Naive thymus-derived CD4-positive, alpha-beta T cell (primary cell): Measurements from ENCODE around the gene KLHL17. TPM values are rescaled to one million over a fixed set of nuclear protein-coding genes. Genes with fewer than 3 reads are reported as not detected.

Experiments used
- ATAC-seq: fragments of 150-1000 bp; cut with Tn5 transposase; 2 replicates; pipeline ENCODE4 v1.10.0; 2021; ENCODE audit warnings: mild to moderate bottlenecking, moderate library complexity
- CTCF ChIA-PET: fragments of 350-600 bp; sonication (Branson Sonifier 250); formaldehyde crosslinking; loops from one replicate; lab custom pipeline; 2021; ENCODE audit warnings: antibody characterized with exemption; lab: Charles Lee
- POLR2A ChIA-PET: fragments of 350-600 bp; sonication (Branson Sonifier 250); formaldehyde crosslinking; loops from one replicate; lab custom pipeline; 2021; ENCODE audit warnings: antibody characterized with exemption, inconsistent platforms; lab: Charles Lee
- DNase-seq, 9 donors: peaks; one replicate each; pipeline versions ENCODE4 v3.0.0 to v3.0.0-alpha.2; 2020 to 2022; ENCODE audit warnings: mixed read lengths in 1 of 9
- H3K27ac ChIP-seq: one replicate; pipeline ENCODE4 v1.7.0; 2013; ENCODE audit warnings: mild to moderate bottlenecking, low read depth, low read length, moderate library complexity
- H3K27me3 ChIP-seq, 2 donors: one replicate each; pipeline ENCODE4 v1.7.0; 2013; ENCODE audit warnings: low read length in 2 of 2, mild to moderate bottlenecking in 2 of 2, moderate library complexity in 2 of 2; ENCODE audit not compliant: control insufficient read depth in 2 of 2, insufficient read depth in 2 of 2
- H3K36me3 ChIP-seq, 3 experiments: 1 replicate in 2 of 3; 2 replicates in 1 of 3; pipeline ENCODE4 v1.7.0; 2013; ENCODE audit warnings: low read length in 3 of 3, mild to moderate bottlenecking in 3 of 3, moderate library complexity in 1 of 3; ENCODE audit not compliant: insufficient read depth in 3 of 3, control insufficient read depth in 2 of 3
- H3K4me1 ChIP-seq, 2 donors: one replicate each; pipeline ENCODE4 v1.7.0; 2013; ENCODE audit warnings: low read length in 2 of 2, mild to moderate bottlenecking in 2 of 2, moderate library complexity in 1 of 2; ENCODE audit not compliant: control insufficient read depth in 2 of 2, insufficient read depth in 2 of 2
- H3K4me3 ChIP-seq: 2 replicates; pipeline ENCODE4 v1.7.0; 2013; ENCODE audit warnings: mild to moderate bottlenecking, low read length
- H3K9me3 ChIP-seq, 3 experiments: 1 replicate in 2 of 3; 2 replicates in 1 of 3; pipeline ENCODE4 v1.7.0; 2013; ENCODE audit warnings: low read length in 3 of 3; ENCODE audit not compliant: control insufficient read depth in 2 of 3
- H3K27ac Mint-ChIP-seq, 9 donors: one replicate each; pipeline ENCODE4 v1.8.0; 2020 to 2022; ENCODE audit warnings: mixed read lengths in 9 of 9, mild to moderate bottlenecking in 8 of 9, moderate library complexity in 5 of 9, inconsistent platforms in 2 of 9
- H3K27me3 Mint-ChIP-seq, 5 donors: one replicate each; pipeline ENCODE4 v1.8.0; 2021 to 2022; ENCODE audit warnings: mixed read lengths in 5 of 5, mild to moderate bottlenecking in 1 of 5
- H3K36me3 Mint-ChIP-seq, 5 donors: one replicate each; pipeline ENCODE4 v1.8.0; 2020 to 2022; ENCODE audit warnings: mixed read lengths in 5 of 5, mild to moderate bottlenecking in 3 of 5, inconsistent platforms in 1 of 5
- H3K4me1 Mint-ChIP-seq, 7 donors: one replicate each; pipeline ENCODE4 v1.8.0; 2020 to 2022; ENCODE audit warnings: mixed read lengths in 7 of 7, mild to moderate bottlenecking in 3 of 7, inconsistent platforms in 1 of 7
- H3K4me3 Mint-ChIP-seq, 10 donors: one replicate each; pipeline ENCODE4 v1.8.0; 2020 to 2022; ENCODE audit warnings: mild to moderate bottlenecking in 10 of 10, mixed read lengths in 10 of 10, moderate library complexity in 6 of 10, inconsistent platforms in 2 of 10
- H3K9me3 Mint-ChIP-seq, 11 donors: one replicate each; pipeline ENCODE4 v1.8.0; 2020 to 2022; ENCODE audit warnings: mixed read lengths in 11 of 11, mild to moderate bottlenecking in 4 of 11, inconsistent platforms in 1 of 11, moderate library complexity in 1 of 11
- intact Hi-C, 2 donors: fragments of 100-400 bp; cut with micrococcal nuclease; formaldehyde crosslinking; loops; one replicate each; pipeline ENCODE4 v1.15.1; 2023
- polyA plus RNA-seq, 2 donors: library from polyadenylated mRNA; unstranded; fragments of 300-500 nt; fragmentation: Illumina TruSeq; gene quantifications; one replicate each; pipeline ENCODE4 v1.2.3, GENCODE V29; 2021
- total RNA-seq, 6 experiments: library from RNA in 5 of 6; stranded (reverse) in 5 of 6; gene quantifications; 1 replicate in 5 of 6; 2 replicates in 1 of 6; pipeline ENCODE4 v1.2.3 and lab custom pipeline; 2021 to 2026

The KLHL17 gene
- total RNA-seq (10 to 100 TPM; 14.2 to 34.2 (median 32.0) TPM), polyA plus RNA-seq (1 to 10 TPM in 1 of 2 donors, under 1 TPM in 1; 0.58 to 2.6 TPM), total RNA-seq (lab: John Stamatoyannopoulos, UW) (11.4 reads per million, percentile 38 among the genes with 10 or more reads in this experiment)

DNA sequence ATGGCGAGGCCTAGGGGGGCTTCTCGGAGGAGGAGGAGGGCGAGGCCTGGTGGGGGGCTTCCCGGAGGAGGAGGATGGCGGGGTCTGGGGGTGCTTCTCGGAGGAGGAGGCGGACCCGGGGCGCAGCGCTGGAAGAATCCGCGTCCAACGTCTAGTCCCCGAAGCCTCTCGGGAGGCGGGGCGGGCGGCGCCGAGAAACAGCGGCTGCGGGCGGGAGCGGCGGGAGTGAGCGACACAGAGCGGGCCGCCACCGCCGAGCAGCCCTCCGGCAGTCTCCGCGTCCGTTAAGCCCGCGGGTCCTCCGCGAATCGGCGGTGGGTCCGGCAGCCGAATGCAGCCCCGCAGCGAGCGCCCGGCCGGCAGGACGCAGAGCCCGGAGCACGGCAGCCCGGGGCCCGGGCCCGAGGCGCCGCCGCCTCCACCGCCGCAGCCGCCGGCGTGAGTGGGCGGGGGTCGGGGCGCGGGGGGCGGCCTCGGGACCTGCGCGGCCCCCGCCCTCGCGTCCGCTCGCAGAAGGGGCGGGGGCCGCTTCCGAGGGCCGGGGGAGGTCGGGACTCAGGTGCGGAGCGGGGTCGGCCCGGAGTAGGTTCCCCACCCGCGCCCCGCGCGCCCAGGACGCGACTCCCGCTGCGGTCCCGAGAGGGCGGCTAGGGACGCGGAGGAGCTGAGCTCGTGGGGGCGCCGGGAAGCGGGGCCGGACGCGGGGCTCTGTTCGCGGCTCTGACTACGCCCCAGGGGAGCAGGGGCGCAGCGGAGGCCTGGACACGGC lies at the start of gene KLHL17:
Gene KLHL17 (plus strand): TSS at position 222 of the 769 bp plus-strand sequence. CDS start 110 bp downstream, at position 332.
- H3K4me3 Mint-ChIP-seq: peak within 1 kb of the TSS; percentile 83 to 95 (median 90)
- no peaks in the 10 kb centered on the region for H3K27me3 ChIP-seq
- H3K4me1 ChIP-seq: peaks cover 8 to 12% of the 10 kb centered on the region in 2 donors
- peak within 1 kb of the TSS; percentile 60 for H3K4me3 ChIP-seq
- intact Hi-C loops: loop anchor here in 1 of 2 donors (2.0 kb wide), 1 partner anchor 16 kb away; no protein-coding TSS in a partner anchor
- peak; percentile 61 for ATAC-seq
- H3K27ac Mint-ChIP-seq: peak within 1 kb of the TSS in 7 of 9 donors; percentile 14 to 85 (median 62)
- peaks cover 0 to 33% (median 7%) of the 10 kb centered on the region in 3 experiments for H3K36me3 ChIP-seq
- H3K4me1 Mint-ChIP-seq: peaks cover 12 to 27% (median 20%) of the 10 kb centered on the region in 7 donors
- ChIA-PET CTCF (no interaction called here), POLR2A (interaction anchor here (1.1 kb wide), 1 partner anchor 247 kb away, joined by 3 read pairs; no protein-coding TSS in a partner anchor)
- peak; percentile 58 to 86 (median 72) for DNase-seq
- peaks cover 0 to 12% (median 4%) of the 10 kb centered on the region in 5 donors for H3K36me3 Mint-ChIP-seq
- H3K9me3 Mint-ChIP-seq: no peaks in the 10 kb centered on the region
- peaks cover 0 to 2% (median 0%) of the 10 kb centered on the region in 5 donors for H3K27me3 Mint-ChIP-seq
- H3K27ac ChIP-seq: peak within 1 kb of the TSS; percentile 89
- no peaks in the 10 kb centered on the region for H3K9me3 ChIP-seq

GRCh38 chr1:910881-911721 lies 49.3 kb upstream of the KLHL17 start:
- ATAC-seq: no peak
- POLR2A ChIA-PET: no interaction called here

DNA sequence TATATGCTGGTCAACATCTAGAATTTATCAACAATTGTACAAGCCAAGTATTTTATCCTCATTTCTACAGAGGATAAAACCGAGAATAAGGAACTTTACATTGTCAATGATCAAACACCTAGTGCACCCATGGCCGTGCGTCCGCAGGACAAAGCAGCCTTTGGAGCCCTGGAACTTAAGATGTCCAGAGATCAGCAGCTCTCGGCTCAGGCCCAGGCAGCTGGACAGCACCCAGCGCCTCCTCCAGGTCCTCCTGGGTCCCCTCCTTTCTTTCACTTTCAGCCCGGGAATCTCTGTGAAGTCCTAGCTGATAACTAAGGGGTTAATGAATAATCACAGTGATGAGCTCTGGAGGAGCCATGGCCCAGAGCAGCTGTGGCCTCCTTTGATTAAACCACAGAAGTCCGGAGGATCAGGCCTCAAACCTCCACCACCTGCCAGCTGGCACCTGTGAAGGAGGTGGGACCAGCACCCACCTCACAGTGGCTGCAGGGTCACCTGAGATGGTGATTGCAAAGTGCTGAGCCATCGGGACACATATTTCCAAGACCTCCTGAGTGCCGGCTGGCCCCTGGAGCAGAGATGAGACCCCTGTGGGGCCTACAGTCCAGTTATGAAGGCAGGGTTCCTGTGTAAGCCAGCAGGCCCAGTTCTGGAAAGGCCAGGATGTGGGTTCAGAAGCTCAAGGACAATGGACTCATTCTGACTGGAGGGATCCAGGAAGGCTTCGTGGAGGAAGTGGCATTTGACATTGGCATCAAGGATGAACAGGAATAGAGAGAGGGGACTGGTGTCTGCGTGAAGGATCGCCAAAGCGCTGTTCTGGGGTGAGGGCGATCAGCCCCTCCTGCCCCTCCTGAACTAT lies 48.3 kb upstream of the KLHL17 start:
- ATAC-seq: no peak
- Mint-ChIP-seq H3K27me3 (peaks cover 18 to 38% (median 32%) of the 10 kb centered on the region in 5 donors), H3K4me1 (peaks cover 4 to 8% (median 6%) of the 10 kb centered on the region in 7 donors), H3K4me3 (peak overlapping the region in 1 of 10 donors; percentile 20), H3K9me3 (peaks cover 0 to 5% (median 0%) of the 10 kb centered on the region in 11 donors), H3K36me3 (no peaks in the 10 kb centered on the region), H3K27ac (no peak overlapping the region)
- intact Hi-C loops: no loop called here
- Histone ChIP-seq H3K27me3 (no peaks in the 10 kb centered on the region), H3K36me3 (no peaks in the 10 kb centered on the region), H3K27ac (no peak overlapping the region), H3K4me3 (no peak overlapping the region), H3K4me1 (no peaks in the 10 kb centered on the region), H3K9me3 (no peaks in the 10 kb centered on the region)
- POLR2A ChIA-PET: interaction anchor here (0.6 kb wide), 1 partner anchor 15 kb away, joined by 3 read pairs; no protein-coding TSS in a partner anchor
- peak in 1 of 9 donors; percentile 8 for DNase-seq
- CTCF ChIA-PET: interaction anchor here (1.1 kb wide), 1 partner anchor 72 kb away, joined by 4 read pairs; no protein-coding TSS in a partner anchor

More at GRCh38 chr1:910881-911721, 49.3 kb upstream of the KLHL17 start:
- Mint-ChIP-seq H3K36me3 (no peaks in the 10 kb centered on the region), H3K27ac (no peak overlapping the region), H3K4me1 (peaks cover 4 to 8% (median 6%) of the 10 kb centered on the region in 7 donors), H3K9me3 (peaks cover 0 to 5% (median 0%) of the 10 kb centered on the region in 11 donors), H3K4me3 (no peak overlapping the region), H3K27me3 (peaks cover 29 to 45% (median 42%) of the 10 kb centered on the region in 5 donors)
- H3K27me3 ChIP-seq: no peaks in the 10 kb centered on the region
- H3K9me3 ChIP-seq: no peaks in the 10 kb centered on the region
- no peaks in the 10 kb centered on the region for H3K4me1 ChIP-seq
- H3K4me3 ChIP-seq: no peak overlapping the region
- CTCF ChIA-PET: interaction anchor here (1.1 kb wide), 1 partner anchor 73 kb away, joined by 4 read pairs; no protein-coding TSS in a partner anchor
- intact Hi-C loops: no loop called here
- H3K36me3 ChIP-seq: no peaks in the 10 kb centered on the region
- DNase-seq: peak in 1 of 9 donors; percentile 18
- H3K27ac ChIP-seq: no peak overlapping the region

DNA sequence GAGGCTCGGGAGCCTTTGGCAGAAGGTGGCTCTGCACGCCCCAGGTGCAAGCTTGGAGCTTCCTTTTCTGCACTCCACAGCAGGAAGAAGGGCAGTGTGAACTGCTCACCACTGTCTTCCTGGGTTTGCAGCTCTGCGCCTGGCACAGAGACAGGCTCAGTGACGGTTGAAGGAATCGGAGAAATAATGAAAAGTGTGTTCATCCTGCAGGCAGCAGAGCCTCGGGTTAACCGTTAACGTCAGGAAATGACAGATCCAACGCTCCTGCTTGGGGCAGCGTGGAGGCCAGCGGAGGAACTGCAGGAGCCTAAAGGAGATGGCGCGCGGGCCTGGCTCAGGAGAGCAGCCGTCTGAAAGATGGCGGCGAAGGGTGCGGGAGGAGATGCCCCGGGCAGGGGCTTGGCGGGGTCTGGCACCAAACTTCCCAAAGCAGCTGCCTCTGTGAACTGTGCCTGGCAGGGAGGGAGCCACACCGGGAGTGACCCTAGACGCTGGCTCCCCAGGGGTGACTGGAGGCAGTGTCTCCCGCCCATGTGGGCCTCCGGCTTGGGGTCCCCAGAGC lies 47.6 kb upstream of the KLHL17 start:
- Histone ChIP-seq H3K27ac (no peak overlapping the region), H3K9me3 (no peaks in the 10 kb centered on the region), H3K36me3 (no peaks in the 10 kb centered on the region), H3K4me1 (no peaks in the 10 kb centered on the region), H3K27me3 (no peaks in the 10 kb centered on the region), H3K4me3 (no peak overlapping the region)
- H3K36me3 Mint-ChIP-seq: no peaks in the 10 kb centered on the region
- peaks cover 0 to 5% (median 0%) of the 10 kb centered on the region in 11 donors for H3K9me3 Mint-ChIP-seq
- peak overlapping the region in 1 of 9 donors; percentile 0 for H3K27ac Mint-ChIP-seq
- ATAC-seq: peak; percentile 36
- peaks cover 18 to 39% (median 28%) of the 10 kb centered on the region in 5 donors for H3K27me3 Mint-ChIP-seq
- H3K4me3 Mint-ChIP-seq: peak overlapping the region in 1 of 10 donors; percentile 20
- intact Hi-C loops: no loop called here
- ChIA-PET CTCF (no interaction called here), POLR2A (no interaction called here)
- H3K4me1 Mint-ChIP-seq: peaks cover 4 to 8% (median 6%) of the 10 kb centered on the region in 7 donors
- peak in 1 of 9 donors; percentile 22 for DNase-seq

DNA sequence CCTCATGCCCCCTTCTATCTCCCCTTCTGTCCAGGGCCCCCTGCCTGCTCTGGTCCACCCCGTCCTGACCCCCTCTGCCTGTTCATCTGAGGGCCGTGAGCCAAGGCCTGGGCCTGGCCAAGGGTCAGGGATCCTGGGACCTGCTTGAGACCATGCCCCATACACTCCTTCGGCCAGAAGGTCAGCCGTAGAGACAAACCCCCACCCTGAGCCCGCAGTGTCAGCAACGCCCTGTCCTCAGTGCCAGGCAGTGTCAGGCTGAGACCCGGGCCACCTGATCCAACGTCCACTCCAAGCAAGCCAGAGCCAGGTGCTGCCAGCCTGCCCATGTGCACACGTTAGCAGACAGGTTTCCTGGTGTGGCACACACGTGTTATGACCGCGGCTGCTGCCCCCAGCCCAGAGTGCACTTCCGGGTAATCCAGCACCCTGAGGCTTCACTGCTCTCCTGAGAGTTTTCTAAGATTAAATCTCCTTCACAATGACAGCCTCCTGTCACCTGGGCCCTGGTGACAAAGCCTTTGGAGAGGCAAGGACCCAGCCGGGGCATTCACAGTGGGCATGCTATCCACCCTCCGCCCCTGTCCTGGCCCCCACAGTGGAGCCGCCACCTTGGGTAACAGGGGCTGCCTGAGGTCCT lies 46.8 kb upstream of the KLHL17 start:
- Histone ChIP-seq H3K4me1 (no peaks in the 10 kb centered on the region), H3K27me3 (no peaks in the 10 kb centered on the region), H3K4me3 (no peak overlapping the region), H3K27ac (no peak overlapping the region), H3K9me3 (no peaks in the 10 kb centered on the region), H3K36me3 (no peaks in the 10 kb centered on the region)
- Mint-ChIP-seq H3K27ac (no peak overlapping the region), H3K36me3 (no peaks in the 10 kb centered on the region), H3K4me1 (peaks cover 4 to 8% (median 6%) of the 10 kb centered on the region in 7 donors), H3K9me3 (peaks cover 0 to 3% (median 0%) of the 10 kb centered on the region in 11 donors), H3K27me3 (peaks cover 19 to 42% (median 23%) of the 10 kb centered on the region in 5 donors), H3K4me3 (no peak overlapping the region)
- POLR2A ChIA-PET: no interaction called here
- intact Hi-C loops: no loop called here
- no peak for ATAC-seq
- CTCF ChIA-PET: no interaction called here
- DNase-seq: peak in 1 of 9 donors; percentile 6
